Measurements from ENCODE around the gene KIF16B.
"Not testable (repeated sequence)": the region's sequence is repeated elsewhere in the genome, so short reads cannot be mapped to it uniquely, and the experiment has no call there.

KIF16B gene

GRCh38 chr20:16520154-16520553 lies 53.1 kb downstream of the KIF16B start:
- DNase-seq (ENCODE audit: low read depth): no peak

DNA sequence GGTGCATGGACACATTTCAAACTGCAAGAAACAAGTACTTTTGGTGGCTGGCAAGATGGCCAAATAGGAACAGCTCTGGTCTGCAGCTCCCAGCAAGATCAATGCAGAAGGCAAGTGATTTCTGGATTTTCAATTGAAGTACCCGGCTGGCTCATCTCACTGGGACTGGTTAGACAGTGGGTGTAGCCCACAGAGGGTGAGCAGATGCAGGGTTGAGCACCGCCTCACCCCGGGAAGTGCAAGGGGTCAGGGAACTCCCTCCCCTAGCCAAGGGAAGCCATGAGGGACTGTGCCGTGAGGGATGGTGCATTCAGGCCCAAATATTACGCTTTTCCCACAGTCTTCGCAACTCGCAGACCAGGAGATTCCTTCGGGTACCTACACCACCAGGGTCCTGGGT lies 53.6 kb downstream of the KIF16B start:
- DNase-seq (ENCODE audit: low read depth): not testable (repeated sequence)

DNA sequence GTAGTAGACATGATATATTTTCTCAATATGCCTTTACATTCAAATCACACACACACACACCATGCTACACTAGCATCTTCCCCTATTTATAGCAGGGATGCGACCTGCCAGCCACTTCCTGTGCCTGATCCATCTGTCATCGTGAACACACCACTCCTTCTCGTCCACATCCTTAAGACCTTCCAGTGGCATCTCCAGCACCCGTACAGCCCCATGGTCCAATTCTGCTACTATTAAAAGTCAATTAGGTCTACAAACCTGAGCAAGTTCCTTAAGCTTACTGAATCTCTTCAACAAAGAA lies 54.5 kb downstream of the KIF16B start:
- DNase-seq (ENCODE audit: low read depth): no peak

DNA sequence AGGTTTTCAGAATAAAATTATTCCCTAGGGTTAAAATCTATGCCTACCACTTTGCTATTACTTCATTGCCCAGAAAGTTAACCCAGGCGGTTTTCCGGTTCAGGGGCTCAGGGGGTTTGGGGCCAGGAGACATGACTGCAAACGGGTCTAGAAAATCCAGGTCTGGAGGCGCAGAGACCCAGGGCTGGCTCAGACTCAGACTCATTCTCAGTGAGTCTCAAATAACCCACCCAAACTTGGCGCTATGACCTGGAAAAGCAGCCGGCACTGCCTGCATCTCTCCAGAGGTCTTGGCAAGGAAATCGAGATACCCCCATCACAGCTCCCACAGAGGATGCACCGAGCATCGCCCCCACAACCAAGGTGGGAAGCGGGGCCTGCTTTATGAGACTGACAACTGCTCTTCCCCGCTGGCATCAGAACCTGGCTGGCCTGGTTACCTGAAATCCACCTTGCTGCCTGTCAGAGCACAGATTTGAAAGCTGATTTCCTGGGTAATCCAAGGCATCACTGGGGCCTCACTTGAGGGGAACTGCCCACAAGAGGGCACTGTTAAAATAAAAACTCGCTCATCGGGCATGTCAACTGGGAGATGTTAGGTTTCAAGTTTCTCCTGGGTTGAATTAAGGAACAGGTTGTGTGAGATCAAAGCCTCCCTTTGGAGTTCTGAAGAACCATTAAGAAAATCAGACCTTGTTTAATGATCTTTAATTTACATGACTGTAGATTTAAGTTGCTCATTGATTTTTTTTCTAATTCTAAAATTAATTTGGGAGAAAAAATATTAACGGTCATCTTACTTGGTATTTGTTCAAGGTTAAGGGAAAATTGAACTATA lies 55.1 kb downstream of the KIF16B start:
- no peak for DNase-seq (ENCODE audit: low read depth)

GRCh38 chr20:16516794-16517193 lies 56.5 kb downstream of the KIF16B start:
- no peak for DNase-seq (ENCODE audit: low read depth)

DNA sequence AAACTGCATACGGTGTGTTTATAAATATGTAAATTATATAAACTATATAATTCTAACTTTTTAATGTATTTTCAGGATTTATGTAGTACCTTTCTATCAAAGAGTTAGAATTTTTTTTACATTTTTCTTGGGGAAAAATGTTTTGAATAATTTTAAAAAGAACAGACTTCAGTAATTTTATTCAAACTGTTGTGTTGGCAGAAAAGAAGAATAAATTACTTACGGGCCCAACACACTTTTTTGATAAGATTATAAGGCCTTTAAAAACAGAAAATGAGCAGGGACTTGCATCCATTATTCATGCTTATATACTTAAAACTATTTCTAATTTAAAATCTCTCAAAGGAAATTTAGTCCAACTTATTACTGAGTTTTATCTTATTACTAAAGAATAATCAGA lies 58.2 kb downstream of the KIF16B start:
- no peak for DNase-seq (ENCODE audit: low read depth)

DNA sequence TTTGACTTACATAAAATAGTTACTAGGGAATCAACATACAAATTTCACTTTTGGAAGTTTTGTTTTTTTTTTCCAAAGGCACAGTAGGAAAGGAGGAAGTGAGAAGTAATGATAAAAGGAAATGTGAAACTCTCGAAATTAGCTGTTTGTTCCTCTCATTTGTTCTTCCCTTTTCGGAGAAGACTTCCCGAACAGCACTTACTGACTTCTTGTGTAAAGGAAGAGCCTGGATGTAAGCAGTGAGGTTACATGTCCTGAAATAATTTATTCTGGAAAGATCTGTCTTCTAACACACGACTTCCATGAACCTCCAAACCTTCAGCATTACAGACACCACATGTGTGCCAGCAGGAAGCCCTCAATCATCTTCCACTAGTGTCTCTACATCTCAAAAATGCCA lies 59.1 kb downstream of the KIF16B start:
- DNase-seq (ENCODE audit: low read depth): no peak

GRCh38 chr20:16505894-16506293 lies 67.4 kb downstream of the KIF16B start:
- no peak for DNase-seq (ENCODE audit: low read depth)

- DNase-seq (ENCODE audit: low read depth): no peak
Measured at GRCh38 chr20:16501301-16501700, 71.9 kb downstream of the KIF16B start.

DNA sequence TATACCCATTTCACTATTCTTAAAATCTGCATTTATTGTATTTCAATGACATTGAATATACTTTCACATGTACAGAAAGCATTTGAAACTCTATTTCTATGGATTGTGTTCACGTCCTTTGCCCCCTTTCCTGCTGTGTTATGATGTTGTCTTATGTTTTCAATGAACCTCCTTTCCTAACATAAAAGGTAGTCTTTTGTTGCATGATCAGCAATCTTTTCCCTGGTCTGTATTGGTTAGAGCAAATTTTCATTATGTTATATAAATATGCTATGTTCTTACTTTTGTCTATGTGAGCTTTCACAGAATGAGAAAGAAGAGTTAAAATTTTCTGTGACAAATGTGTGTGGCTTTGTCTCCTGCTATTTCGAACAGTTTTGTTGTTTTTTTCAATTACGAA lies 73.1 kb downstream of the KIF16B start:
- no peak for DNase-seq (ENCODE audit: low read depth)

DNA sequence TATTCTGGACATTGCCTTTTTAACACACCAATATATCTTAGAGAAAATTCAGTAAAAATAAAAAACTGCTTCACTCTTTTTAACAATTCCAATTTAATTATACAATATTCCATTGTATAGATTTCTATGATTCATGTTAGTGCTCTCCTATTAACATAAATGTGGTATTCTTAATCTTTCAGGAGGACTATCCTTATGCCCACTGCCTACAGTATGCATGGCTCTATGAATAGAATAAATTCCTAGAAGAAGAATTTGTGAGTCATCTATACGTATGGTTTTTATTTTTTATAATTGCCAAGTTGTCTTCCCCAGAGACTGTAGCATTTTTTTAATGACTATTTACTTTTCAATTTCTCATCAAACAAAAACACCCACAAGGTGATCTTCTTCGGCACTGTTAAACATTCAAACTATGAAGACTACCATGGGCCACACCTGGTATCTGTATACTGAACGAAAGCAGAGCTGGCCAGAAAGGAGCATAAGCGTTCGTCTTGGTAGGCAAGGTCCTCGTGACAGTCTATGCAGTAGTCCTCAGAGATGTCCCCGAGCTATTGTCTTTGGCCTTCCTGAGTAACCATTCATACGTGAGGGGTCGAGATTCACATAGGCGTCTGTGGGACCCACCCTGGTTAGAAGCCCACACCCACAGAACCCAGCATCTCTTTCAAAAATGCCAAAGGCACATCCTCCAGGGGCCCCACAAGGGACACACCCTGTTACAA lies 74.6 kb downstream of the KIF16B start:
- DNase-seq (ENCODE audit: low read depth): no peak

DNA sequence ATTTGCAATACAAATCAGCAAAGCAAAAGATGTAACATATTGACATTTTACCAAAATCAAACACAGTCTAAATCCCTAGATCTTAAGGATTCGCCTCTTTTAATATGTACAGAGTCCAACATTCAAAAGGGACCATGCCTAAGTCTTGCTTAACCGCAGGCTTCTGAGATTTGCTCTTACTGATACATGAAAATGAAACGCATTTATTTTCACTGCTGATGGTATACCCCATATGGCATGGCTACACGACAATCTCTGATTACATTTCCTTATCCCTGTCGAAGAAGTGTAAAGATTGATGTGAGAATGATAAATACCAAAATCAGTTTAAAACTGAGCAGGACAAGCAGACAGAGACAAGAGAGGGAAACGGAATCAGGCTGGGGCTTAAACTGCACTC lies 75.4 kb downstream of the KIF16B start:
- DNase-seq (ENCODE audit: low read depth): no peak

DNA sequence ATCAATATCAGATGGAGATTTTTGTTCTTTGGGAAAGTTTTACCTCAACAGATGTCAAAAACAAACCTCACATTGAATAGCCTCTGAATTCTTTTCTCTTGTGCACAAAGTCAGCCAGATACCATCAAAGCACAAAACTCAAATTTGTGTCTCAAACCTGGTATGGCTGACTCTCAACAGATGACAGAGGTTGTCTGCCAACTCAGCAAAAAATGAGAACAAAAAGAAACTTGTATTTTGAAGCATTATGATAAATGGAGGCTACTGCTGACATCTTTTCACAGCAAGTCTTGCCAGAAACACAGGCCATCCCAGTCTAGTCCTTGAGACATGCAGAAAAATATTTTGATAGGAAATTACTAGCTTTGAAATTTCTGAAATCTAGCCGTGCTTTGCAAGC lies 79.8 kb downstream of the KIF16B start:
- DNase-seq (ENCODE audit: low read depth): no peak

DNA sequence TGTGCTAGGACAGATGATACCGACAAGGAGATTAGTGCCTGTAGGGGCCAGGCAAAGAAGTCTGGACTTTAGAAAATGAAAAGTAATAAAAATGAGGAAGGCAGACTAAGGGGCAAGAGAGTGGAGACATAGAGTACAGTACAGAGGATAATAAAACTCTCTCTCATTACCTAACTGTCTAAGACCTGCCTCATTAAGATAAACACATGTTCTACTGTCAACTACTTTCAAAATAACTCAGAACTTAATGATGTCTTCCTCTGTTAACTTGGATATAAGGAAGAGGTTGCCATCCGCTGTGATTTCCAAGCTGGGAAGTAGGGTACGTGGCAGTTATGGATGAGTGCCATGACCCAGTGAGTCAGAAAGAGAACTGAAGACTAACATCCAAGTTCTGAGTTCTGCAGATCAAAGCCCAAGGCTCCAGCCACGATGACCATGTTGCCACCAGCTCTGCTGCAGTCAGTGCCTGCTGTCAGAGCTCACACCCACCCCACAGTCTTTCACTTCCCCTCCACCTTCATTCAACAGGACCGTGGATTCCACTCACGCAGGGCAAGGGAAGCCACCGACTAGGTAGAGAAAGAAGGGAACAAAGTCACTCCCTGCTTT lies 81.8 kb downstream of the KIF16B start:
- no peak for DNase-seq (ENCODE audit: low read depth)

GRCh38 chr20:16490696-16491095 lies 82.6 kb downstream of the KIF16B start:
- no peak for DNase-seq (ENCODE audit: low read depth)

GRCh38 chr20:16488616-16489015 lies 84.6 kb downstream of the KIF16B start:
- no peak for DNase-seq (ENCODE audit: low read depth)

DNA sequence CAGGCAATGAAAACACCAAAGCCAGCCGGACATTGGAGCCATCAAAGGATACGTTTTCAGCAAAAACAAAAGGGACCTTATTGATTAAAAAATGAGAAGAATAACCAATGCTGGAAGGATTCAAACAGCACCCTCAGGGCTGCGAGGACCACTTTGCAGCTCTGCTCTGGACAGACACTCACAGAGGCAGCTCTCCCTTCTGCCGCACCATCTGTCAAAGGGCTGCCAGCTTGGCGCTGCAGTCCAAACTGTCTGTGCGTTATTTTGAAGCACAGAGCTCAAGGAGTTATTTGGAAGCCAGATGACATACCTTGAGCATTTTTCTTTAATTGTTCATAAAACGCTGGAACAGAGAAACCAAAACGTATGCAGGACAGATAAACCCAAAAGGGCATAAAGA lies 85.2 kb downstream of the KIF16B start:
- no peak for DNase-seq (ENCODE audit: low read depth)

DNA sequence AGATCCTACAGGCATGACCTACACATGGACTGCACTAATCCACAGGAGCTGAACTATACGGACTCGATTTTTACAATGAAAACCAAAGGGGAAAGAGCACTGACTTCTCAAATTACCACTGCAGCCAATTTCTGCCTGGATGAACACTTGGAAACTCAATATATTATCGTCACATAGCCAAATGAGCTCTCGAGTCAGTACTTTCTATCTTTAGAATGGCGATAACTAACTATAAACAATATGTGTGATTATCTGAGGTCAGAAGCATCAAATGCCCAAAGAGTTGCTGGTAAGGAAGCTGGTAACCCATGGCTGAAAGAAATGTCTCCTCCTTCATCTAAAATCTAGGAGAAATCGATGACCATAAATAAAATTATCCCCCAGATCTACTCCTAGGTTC lies 86.7 kb downstream of the KIF16B start:
- DNase-seq (ENCODE audit: low read depth): no peak

DNA sequence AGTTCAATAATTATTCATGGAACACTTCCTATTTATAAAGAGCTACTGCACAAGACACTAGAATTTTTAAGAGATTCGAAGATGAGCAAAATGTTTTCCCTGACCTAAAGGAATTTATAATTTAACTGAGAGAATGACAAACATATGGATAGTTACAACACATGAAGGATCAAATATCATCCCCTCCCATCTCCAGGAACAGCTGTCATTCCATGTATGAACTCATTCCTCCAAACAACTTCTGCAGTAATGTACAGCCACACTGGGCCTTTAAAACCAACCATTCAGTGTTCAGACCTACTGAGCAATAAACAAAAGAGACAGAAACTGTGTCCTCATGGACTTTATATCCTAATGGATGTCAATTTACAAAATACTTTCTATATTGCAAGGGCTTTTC lies 87.8 kb downstream of the KIF16B start:
- no peak for DNase-seq (ENCODE audit: low read depth)

GRCh38 chr20:16483024-16483423 lies 90.2 kb downstream of the KIF16B start:
- no peak for DNase-seq (ENCODE audit: low read depth)

DNA sequence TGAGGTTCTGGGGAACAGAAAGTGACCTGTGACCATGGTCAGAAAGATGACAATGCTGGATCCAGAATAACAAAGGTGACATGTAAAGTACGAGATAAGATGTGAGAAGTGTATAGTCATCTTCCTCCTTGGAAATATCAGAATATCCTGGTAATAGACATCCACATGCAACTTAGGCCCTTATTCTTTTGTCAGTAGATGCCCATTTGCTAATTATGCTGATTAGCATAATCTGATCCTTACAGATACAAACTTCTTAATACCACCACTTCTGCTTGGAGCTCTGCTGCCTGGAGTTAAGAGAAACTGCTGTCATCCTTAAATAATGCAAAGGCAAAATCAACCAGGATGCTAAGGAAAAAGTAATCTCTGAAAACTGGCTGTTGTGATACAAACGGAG lies 91.3 kb downstream of the KIF16B start:
- no peak for DNase-seq (ENCODE audit: low read depth)

GRCh38 chr20:16479666-16480065 lies 93.6 kb downstream of the KIF16B start:
- no peak for DNase-seq (ENCODE audit: low read depth)

GRCh38 chr20:16477632-16478031 lies 95.6 kb downstream of the KIF16B start:
- no peak for DNase-seq (ENCODE audit: low read depth)
